ENCODE measurements around the gene TTC4. TPM values are rescaled to one million over a fixed set of nuclear protein-coding genes. Genes with fewer than 3 reads are reported as not detected.

TTC4 gene
- total RNA-seq, 1 donor from 2014 or later: 27.9 TPM

GRCh38 chr1:54696262-54696661 lies 19.4 kb upstream of the TTC4 start:
- DNase-seq (ENCODE audit: low read depth, low spot score): no peak
- Mint-ChIP-seq H3K9me3 (no peaks in the 10 kb centered on the region), H3K36me3 (ENCODE audit: low read depth) (no peaks in the 10 kb centered on the region), H3K27ac (ENCODE audit: unreplicated experiment) (no peak overlapping the region), H3K4me1 (no peaks in the 10 kb centered on the region), H3K27me3 (ENCODE audit: low read depth) (peaks cover 19% of the 10 kb centered on the region), H3K4me3 (no peak overlapping the region)
- TF ChIP-seq CTCF (conservative IDR thresholded peaks at IDR 0.05): no peak

DNA sequence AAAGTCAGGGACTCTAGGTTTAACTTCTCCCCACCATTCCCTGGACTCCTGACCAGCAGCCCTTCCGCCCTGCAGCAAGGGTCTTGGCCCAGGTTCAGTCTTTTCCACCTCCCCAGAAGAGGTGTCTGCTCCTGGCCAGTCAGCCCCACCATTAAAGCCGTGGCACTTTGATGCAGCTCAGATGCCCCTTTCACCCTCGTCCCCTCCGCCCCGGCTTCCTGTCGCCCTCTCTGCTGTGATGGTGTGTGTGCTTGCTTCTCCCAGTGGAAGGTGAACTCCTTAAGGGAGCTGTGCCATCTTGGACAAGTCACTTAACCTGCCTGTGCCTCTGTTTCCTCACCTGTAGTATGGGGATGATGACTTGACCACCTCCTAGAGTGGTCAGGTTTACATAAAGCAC lies 17.8 kb upstream of the TTC4 start:
- no peak for TF ChIP-seq CTCF (conservative IDR thresholded peaks at IDR 0.05)
- H3K27me3 Mint-ChIP-seq (ENCODE audit: low read depth): peaks cover 29% of the 10 kb centered on the region

GRCh38 chr1:54698346-54698745 lies 17.3 kb upstream of the TTC4 start:
- Mint-ChIP-seq H3K4me1 (no peaks in the 10 kb centered on the region), H3K27me3 (ENCODE audit: low read depth) (peaks cover 33% of the 10 kb centered on the region), H3K9me3 (no peaks in the 10 kb centered on the region), H3K4me3 (no peak overlapping the region), H3K36me3 (ENCODE audit: low read depth) (no peaks in the 10 kb centered on the region), H3K27ac (ENCODE audit: unreplicated experiment) (peak overlapping the region; percentile 78)
- DNase-seq (ENCODE audit: low read depth, low spot score): no peak
- no peak for TF ChIP-seq CTCF (conservative IDR thresholded peaks at IDR 0.05)

More for the DNA sequence above, 17.8 kb upstream of the TTC4 start:
- peak overlapping the region; percentile 78 for H3K27ac Mint-ChIP-seq (ENCODE audit: unreplicated experiment)
- H3K4me1 Mint-ChIP-seq: no peaks in the 10 kb centered on the region
- H3K36me3 Mint-ChIP-seq (ENCODE audit: low read depth): no peaks in the 10 kb centered on the region
- H3K4me3 Mint-ChIP-seq: no peak overlapping the region
- H3K9me3 Mint-ChIP-seq: no peaks in the 10 kb centered on the region
- DNase-seq (ENCODE audit: low read depth, low spot score): no peak

GRCh38 chr1:54699936-54700525 lies 15.6 kb upstream of the TTC4 start:
- H3K27ac Mint-ChIP-seq (ENCODE audit: unreplicated experiment): no peak overlapping the region
- H3K4me1 Mint-ChIP-seq: no peaks in the 10 kb centered on the region
- no peaks in the 10 kb centered on the region for H3K9me3 Mint-ChIP-seq
- H3K4me3 Mint-ChIP-seq: no peak overlapping the region
- H3K27me3 Mint-ChIP-seq (ENCODE audit: low read depth): peaks cover 38% of the 10 kb centered on the region
- TF ChIP-seq CTCF (conservative IDR thresholded peaks at IDR 0.05): no peak
- no peak for DNase-seq (ENCODE audit: low read depth, low spot score)
- H3K36me3 Mint-ChIP-seq (ENCODE audit: low read depth): no peaks in the 10 kb centered on the region

GRCh38 chr1:54701066-54701465 lies 14.6 kb upstream of the TTC4 start:
- Mint-ChIP-seq H3K4me3 (no peak overlapping the region), H3K36me3 (ENCODE audit: low read depth) (no peaks in the 10 kb centered on the region), H3K27ac (ENCODE audit: unreplicated experiment) (no peak overlapping the region), H3K4me1 (no peaks in the 10 kb centered on the region), H3K27me3 (ENCODE audit: low read depth) (peaks cover 43% of the 10 kb centered on the region), H3K9me3 (no peaks in the 10 kb centered on the region)
- no peak for TF ChIP-seq CTCF (conservative IDR thresholded peaks at IDR 0.05)
- no peak for DNase-seq (ENCODE audit: low read depth, low spot score)

Measured in neural crest cell (in vitro differentiated cells).